HCT116 (cell line): Measurements from ENCODE around the gene ANXA2. TPM values are rescaled to one million over a fixed set of nuclear protein-coding genes. Genes with fewer than 3 reads are reported as not detected.

ENCODE experiments used
- ATAC-seq: fragments of 200-7000 bp; cut with Tn5 transposase; 2 replicates; pipeline ENCODE4 v1.9.1; 2020; ENCODE audit warnings: mild to moderate bottlenecking, moderate library complexity
- BruUV-seq: library from RNA; stranded (reverse); fragments of 400-500 nt; replicated peaks from 2 replicates; lab custom pipeline; 2021; lab: Mats Ljungman, UMichigan
- CTCF ChIA-PET: fragments of 300-600 bp; sonication (Branson Sonifier 250); formaldehyde crosslinking; loops from one replicate; lab custom pipeline; 2021; ENCODE audit warnings: antibody characterized with exemption; lab: Charles Lee
- POLR2A ChIA-PET: fragments of 300-600, 350-600 bp; sonication (Branson Sonifier 250); formaldehyde crosslinking; loops from one replicate; lab custom pipeline; 2021; ENCODE audit warnings: antibody characterized with exemption; lab: Charles Lee
- RAD21 ChIA-PET, 2 experiments: fragments of 300-600 bp; sonication (Branson Sonifier 250); formaldehyde crosslinking; loops; one replicate each; lab custom pipeline; 2023; ENCODE audit warnings: low total read pairs in 2 of 2; ENCODE audit not compliant: uncharacterized antibody in 2 of 2, unreplicated experiment in 2 of 2, low non-redundant PET in 1 of 2; lab: Charles Lee
- DNase-seq: peaks from one replicate; pipeline ENCODE4 v3.0.0-alpha.2; 2010; ENCODE audit warnings: low read depth, low spot score
- H2AFZ ChIP-seq: fragments of 200-600 bp; shearing (Covaris generic), sonication (generic); 2 replicates; pipeline ENCODE4 v1.6.1; 2017; ENCODE audit warnings: low read depth, mixed run types, mixed read lengths, antibody characterized with exemption, low read length; ENCODE audit not compliant: poor library complexity, severe bottlenecking
- H3K27ac ChIP-seq: 2 replicates; pipeline ENCODE4 v1.5.1; 2012; ENCODE audit warnings: low read depth, low read length
- H3K27me3 ChIP-seq: fragments of 200-600 bp; sonication (generic); 2 replicates; pipeline ENCODE4 v1.6.1; 2016; ENCODE audit warnings: mixed run types, low read length, mixed read lengths; ENCODE audit not compliant: insufficient read depth
- H3K36me3 ChIP-seq, 2 experiments: fragments of 200-500 bp in 1 of 2; fragments of 200-600 bp in 1 of 2; sonication (Bioruptor generic) in 1 of 2; sonication (generic) in 1 of 2; 2 replicates each; pipeline versions ENCODE4 v1.5.1 to v1.6.1; 2014 to 2016; ENCODE audit warnings: low read length in 2 of 2, inconsistent platforms in 1 of 2, mixed read lengths in 1 of 2, mixed run types in 1 of 2; ENCODE audit not compliant: insufficient read depth in 2 of 2, control insufficient read depth in 1 of 2
- H3K4me1 ChIP-seq, 2 experiments: fragments of 200-600 bp in 1 of 2; sonication (generic) in 1 of 2; 2 replicates each; pipeline versions ENCODE4 v1.5.1 to v1.6.1; 2012 to 2017; ENCODE audit warnings: low read length in 2 of 2, inconsistent platforms in 1 of 2, mild to moderate bottlenecking in 1 of 2, mixed read lengths in 1 of 2, mixed run types in 1 of 2, moderate library complexity in 1 of 2; ENCODE audit not compliant: insufficient read depth in 2 of 2, control insufficient read depth in 1 of 2
- H3K4me2 ChIP-seq: fragments of 200-600 bp; sonication (generic); 2 replicates; pipeline ENCODE4 v1.6.1; 2017; ENCODE audit warnings: mixed run types, low read length, mixed read lengths
- H3K4me3 ChIP-seq, 2 experiments: fragments of 200-600 bp in 1 of 2; sonication (generic) in 1 of 2; replicated peaks in 1 of 2; 2 replicates each; pipeline ENCODE4 v1.5.1; 2011 to 2016; ENCODE audit warnings: low read length in 2 of 2, control low read depth in 1 of 2, low read depth in 1 of 2, mild to moderate bottlenecking in 1 of 2, mixed read lengths in 1 of 2, mixed run types in 1 of 2
- H3K79me2 ChIP-seq: fragments of 200-600 bp; sonication (generic); 2 replicates; pipeline ENCODE4 v1.6.1; 2017; ENCODE audit warnings: mild to moderate bottlenecking, mixed run types, low read length, moderate library complexity, mixed read lengths; ENCODE audit not compliant: insufficient read depth
- H3K9ac ChIP-seq: fragments of 200-600 bp; sonication (generic); 2 replicates; pipeline ENCODE4 v1.6.1; 2016; ENCODE audit warnings: low read length, mixed read lengths
- H3K9me2 ChIP-seq: fragments of 200-600 bp; sonication (generic), shearing (Covaris generic); 2 replicates; pipeline ENCODE4 v1.6.1; 2017; ENCODE audit warnings: mixed run types, mild to moderate bottlenecking, moderate library complexity; ENCODE audit not compliant: insufficient read depth
- H3K9me3 ChIP-seq, 2 experiments: fragments of 200-500 bp in 1 of 2; fragments of 200-600 bp in 1 of 2; sonication (Bioruptor generic) in 1 of 2; sonication (generic) in 1 of 2; 2 replicates each; pipeline ENCODE4 v1.6.1; 2014 to 2017; ENCODE audit warnings: low read length in 2 of 2, mixed read lengths in 2 of 2, inconsistent platforms in 1 of 2, low read depth in 1 of 2, mild to moderate bottlenecking in 1 of 2, mixed run types in 1 of 2, moderate library complexity in 1 of 2; ENCODE audit not compliant: control insufficient read depth in 1 of 2, insufficient read depth in 1 of 2
- H4K20me1 ChIP-seq: fragments of 200-600 bp; sonication (generic), shearing (Covaris generic); 2 replicates; pipeline ENCODE4 v1.6.1; 2017; ENCODE audit warnings: mixed run types, mild to moderate bottlenecking, moderate library complexity; ENCODE audit not compliant: insufficient read depth
- CBX3 ChIP-seq: IDR thresholded peaks from 2 replicates; pipeline ENCODE4 v1.6.1; 2012; ENCODE audit warnings: low read depth
- CEBPB ChIP-seq: IDR thresholded peaks from 2 replicates; pipeline ENCODE4 v1.6.1; 2012; ENCODE audit warnings: low read depth
- ELF1 ChIP-seq: IDR thresholded peaks from 2 replicates; pipeline ENCODE4 v1.6.1; 2012; ENCODE audit warnings: low read depth, borderline replicate concordance
- EZH2phosphoT487 ChIP-seq: fragments of 200-600 bp; IDR thresholded peaks from 2 replicates; pipeline ENCODE4 v1.6.1; 2018; ENCODE audit warnings: antibody characterized with exemption, borderline replicate concordance
- FOSL1 ChIP-seq: IDR thresholded peaks from 2 replicates; pipeline ENCODE4 v1.6.1; 2012; ENCODE audit warnings: low read depth
- POLR2A ChIP-seq: IDR thresholded peaks from 2 replicates; pipeline ENCODE4 v1.7.0; 2011; ENCODE audit warnings: borderline replicate concordance; ENCODE audit not compliant: insufficient read depth, insufficient read length; ENCODE audit errors: extremely low read depth
- RAD21 ChIP-seq: IDR thresholded peaks from 2 replicates; pipeline ENCODE4 v1.6.1; 2012; ENCODE audit warnings: low read depth, mild to moderate bottlenecking
- SIN3A ChIP-seq: IDR thresholded peaks from 2 replicates; pipeline ENCODE4 v1.6.1; 2012; ENCODE audit warnings: low read depth
- SP1 ChIP-seq: IDR thresholded peaks from 2 replicates; pipeline ENCODE4 v1.6.1; 2012; ENCODE audit warnings: low read depth
- SRF ChIP-seq: IDR thresholded peaks from 2 replicates; pipeline ENCODE4 v1.6.1; 2012; ENCODE audit warnings: low read depth
- TCF7L2 ChIP-seq: IDR thresholded peaks from 2 replicates; pipeline ENCODE4 v1.7.0; 2011; ENCODE audit warnings: borderline replicate concordance, inconsistent platforms; ENCODE audit not compliant: insufficient read depth, insufficient read length; ENCODE audit errors: extremely low read depth
- YY1 ChIP-seq: IDR thresholded peaks from 2 replicates; pipeline ENCODE4 v1.6.1; 2011; ENCODE audit warnings: low read length, low read depth, moderate library complexity, mild to moderate bottlenecking; ENCODE audit not compliant: insufficient replicate concordance; ENCODE audit errors: extremely low read depth
- ZFX ChIP-seq: fragments of 450-650 bp; IDR thresholded peaks from 2 replicates; pipeline ENCODE4 v1.6.1; 2017
- ZNF274 ChIP-seq: fragments of 200-500 bp; sonication (Bioruptor generic); IDR thresholded peaks from 2 replicates; pipeline ENCODE4 v1.6.1; 2014; ENCODE audit warnings: mild to moderate bottlenecking, low read depth, low read length, inconsistent platforms
- intact Hi-C: fragments of 100-400 bp; cut with micrococcal nuclease; formaldehyde crosslinking; loops from 2 replicates; pipeline ENCODE4 v1.10.0; 2022
- total RNA-seq: library from RNA; stranded (reverse); gene quantifications from one replicate; pipeline ENCODE4 v1.2.1, GENCODE V29; 2021; ENCODE audit not compliant: unreplicated experiment
- TF ChIP-seq, protein P1 (sequence below): IDR thresholded peaks from 2 replicates; pipeline ENCODE4 v1.6.1; 2012; ENCODE audit warnings: low read depth
- TF ChIP-seq, protein P2 (sequence below): IDR thresholded peaks from 2 replicates; pipeline ENCODE4 v1.6.1; 2012
- TF ChIP-seq, protein P3 (sequence below), 3 experiments: fragments of 200-600 bp in 1 of 3; sonication (generic) in 1 of 3; IDR thresholded peaks in 2 of 3; conservative IDR thresholded peaks in 1 of 3; 2 replicates each; pipeline ENCODE4 v1.5.1; 2012 to 2017; ENCODE audit warnings: low read depth in 2 of 3, low read length in 2 of 3, antibody characterized with exemption in 1 of 3, borderline replicate concordance in 1 of 3, control low read depth in 1 of 3, mild to moderate bottlenecking in 1 of 3, mixed read lengths in 1 of 3, mixed run types in 1 of 3, moderate library complexity in 1 of 3; ENCODE audit not compliant: insufficient read depth in 1 of 3
- TF ChIP-seq, protein P4 (sequence below): IDR thresholded peaks from 2 replicates; pipeline ENCODE4 v1.6.1; 2012
- TF ChIP-seq, protein P5 (sequence below): IDR thresholded peaks from 2 replicates; pipeline ENCODE4 v1.6.1; 2011; ENCODE audit warnings: mild to moderate bottlenecking, low read length, moderate library complexity; ENCODE audit not compliant: insufficient replicate concordance; ENCODE audit errors: extremely low read depth

ANXA2 gene
- total RNA-seq, 1 experiment from 2014 or later, result 1,298 TPM

DNA sequence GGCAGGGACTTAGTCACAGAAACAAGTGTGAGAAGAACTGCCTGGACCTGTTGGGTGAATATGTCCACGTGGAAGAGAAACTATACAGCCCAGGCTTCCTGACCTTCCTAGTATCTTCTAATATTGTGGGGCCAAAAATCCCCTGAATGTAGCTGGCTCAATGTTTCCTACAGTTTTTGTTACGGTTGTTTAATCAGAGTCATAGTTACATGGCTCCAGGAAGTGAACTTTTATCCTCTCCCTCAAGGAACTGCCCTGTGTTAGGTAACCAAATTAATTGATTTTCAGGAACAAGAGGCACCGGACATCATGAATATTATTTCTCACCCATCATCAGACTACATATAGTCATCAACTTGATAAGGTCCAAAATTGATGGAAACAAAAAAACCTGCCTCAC lies 59.0 kb downstream of the ANXA2 start:
- POLR2A ChIA-PET, result no interaction called here
- no TSS peak for BruUV-seq
- TF ChIP-seq ELF1, result no peak
- no peak for TF ChIP-seq POLR2A
- no peak for TF ChIP-seq ZNF274
- TF ChIP-seq, protein P1, sequence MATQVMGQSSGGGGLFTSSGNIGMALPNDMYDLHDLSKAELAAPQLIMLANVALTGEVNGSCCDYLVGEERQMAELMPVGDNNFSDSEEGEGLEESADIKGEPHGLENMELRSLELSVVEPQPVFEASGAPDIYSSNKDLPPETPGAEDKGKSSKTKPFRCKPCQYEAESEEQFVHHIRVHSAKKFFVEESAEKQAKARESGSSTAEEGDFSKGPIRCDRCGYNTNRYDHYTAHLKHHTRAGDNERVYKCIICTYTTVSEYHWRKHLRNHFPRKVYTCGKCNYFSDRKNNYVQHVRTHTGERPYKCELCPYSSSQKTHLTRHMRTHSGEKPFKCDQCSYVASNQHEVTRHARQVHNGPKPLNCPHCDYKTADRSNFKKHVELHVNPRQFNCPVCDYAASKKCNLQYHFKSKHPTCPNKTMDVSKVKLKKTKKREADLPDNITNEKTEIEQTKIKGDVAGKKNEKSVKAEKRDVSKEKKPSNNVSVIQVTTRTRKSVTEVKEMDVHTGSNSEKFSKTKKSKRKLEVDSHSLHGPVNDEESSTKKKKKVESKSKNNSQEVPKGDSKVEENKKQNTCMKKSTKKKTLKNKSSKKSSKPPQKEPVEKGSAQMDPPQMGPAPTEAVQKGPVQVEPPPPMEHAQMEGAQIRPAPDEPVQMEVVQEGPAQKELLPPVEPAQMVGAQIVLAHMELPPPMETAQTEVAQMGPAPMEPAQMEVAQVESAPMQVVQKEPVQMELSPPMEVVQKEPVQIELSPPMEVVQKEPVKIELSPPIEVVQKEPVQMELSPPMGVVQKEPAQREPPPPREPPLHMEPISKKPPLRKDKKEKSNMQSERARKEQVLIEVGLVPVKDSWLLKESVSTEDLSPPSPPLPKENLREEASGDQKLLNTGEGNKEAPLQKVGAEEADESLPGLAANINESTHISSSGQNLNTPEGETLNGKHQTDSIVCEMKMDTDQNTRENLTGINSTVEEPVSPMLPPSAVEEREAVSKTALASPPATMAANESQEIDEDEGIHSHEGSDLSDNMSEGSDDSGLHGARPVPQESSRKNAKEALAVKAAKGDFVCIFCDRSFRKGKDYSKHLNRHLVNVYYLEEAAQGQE, result no peak
- no peak for TF ChIP-seq SRF
- TF ChIP-seq, protein P2, sequence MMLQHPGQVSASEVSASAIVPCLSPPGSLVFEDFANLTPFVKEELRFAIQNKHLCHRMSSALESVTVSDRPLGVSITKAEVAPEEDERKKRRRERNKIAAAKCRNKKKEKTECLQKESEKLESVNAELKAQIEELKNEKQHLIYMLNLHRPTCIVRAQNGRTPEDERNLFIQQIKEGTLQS, result no peak
- no peak for TF ChIP-seq FOSL1
- TF ChIP-seq CBX3, result no peak
- TF ChIP-seq EZH2phosphoT487, result no peak
- no peak for TF ChIP-seq TCF7L2
- TF ChIP-seq, protein P3, sequence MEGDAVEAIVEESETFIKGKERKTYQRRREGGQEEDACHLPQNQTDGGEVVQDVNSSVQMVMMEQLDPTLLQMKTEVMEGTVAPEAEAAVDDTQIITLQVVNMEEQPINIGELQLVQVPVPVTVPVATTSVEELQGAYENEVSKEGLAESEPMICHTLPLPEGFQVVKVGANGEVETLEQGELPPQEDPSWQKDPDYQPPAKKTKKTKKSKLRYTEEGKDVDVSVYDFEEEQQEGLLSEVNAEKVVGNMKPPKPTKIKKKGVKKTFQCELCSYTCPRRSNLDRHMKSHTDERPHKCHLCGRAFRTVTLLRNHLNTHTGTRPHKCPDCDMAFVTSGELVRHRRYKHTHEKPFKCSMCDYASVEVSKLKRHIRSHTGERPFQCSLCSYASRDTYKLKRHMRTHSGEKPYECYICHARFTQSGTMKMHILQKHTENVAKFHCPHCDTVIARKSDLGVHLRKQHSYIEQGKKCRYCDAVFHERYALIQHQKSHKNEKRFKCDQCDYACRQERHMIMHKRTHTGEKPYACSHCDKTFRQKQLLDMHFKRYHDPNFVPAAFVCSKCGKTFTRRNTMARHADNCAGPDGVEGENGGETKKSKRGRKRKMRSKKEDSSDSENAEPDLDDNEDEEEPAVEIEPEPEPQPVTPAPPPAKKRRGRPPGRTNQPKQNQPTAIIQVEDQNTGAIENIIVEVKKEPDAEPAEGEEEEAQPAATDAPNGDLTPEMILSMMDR (IDR thresholded peaks at IDR 0.05 in 2 of 3, conservative IDR thresholded peaks at IDR 0.05 in 1 of 3; ENCODE audit: borderline replicate concordance in 1 of 3, insufficient read depth in 1 of 3, low read depth in 2 of 3, low read length in 2 of 3), result no peak
- TF ChIP-seq SP1, result no peak
- TF ChIP-seq, protein P4, sequence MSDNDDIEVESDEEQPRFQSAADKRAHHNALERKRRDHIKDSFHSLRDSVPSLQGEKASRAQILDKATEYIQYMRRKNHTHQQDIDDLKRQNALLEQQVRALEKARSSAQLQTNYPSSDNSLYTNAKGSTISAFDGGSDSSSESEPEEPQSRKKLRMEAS, result no peak
- TF ChIP-seq RAD21, result no peak
- TF ChIP-seq, protein P5, sequence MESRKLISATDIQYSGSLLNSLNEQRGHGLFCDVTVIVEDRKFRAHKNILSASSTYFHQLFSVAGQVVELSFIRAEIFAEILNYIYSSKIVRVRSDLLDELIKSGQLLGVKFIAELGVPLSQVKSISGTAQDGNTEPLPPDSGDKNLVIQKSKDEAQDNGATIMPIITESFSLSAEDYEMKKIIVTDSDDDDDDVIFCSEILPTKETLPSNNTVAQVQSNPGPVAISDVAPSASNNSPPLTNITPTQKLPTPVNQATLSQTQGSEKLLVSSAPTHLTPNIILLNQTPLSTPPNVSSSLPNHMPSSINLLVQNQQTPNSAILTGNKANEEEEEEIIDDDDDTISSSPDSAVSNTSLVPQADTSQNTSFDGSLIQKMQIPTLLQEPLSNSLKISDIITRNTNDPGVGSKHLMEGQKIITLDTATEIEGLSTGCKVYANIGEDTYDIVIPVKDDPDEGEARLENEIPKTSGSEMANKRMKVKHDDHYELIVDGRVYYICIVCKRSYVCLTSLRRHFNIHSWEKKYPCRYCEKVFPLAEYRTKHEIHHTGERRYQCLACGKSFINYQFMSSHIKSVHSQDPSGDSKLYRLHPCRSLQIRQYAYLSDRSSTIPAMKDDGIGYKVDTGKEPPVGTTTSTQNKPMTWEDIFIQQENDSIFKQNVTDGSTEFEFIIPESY, result no peak
- no peak for TF ChIP-seq YY1
- no peak for TF ChIP-seq ZFX
- TF ChIP-seq SIN3A, result no peak
- no peak for TF ChIP-seq CEBPB
- intact Hi-C loops, result no loop called here
- Histone ChIP-seq H3K4me2 (no peak overlapping the region), H3K4me3 (no peak overlapping the region), H3K36me3 (no peaks in the 10 kb centered on the region), H3K27me3 (no peaks in the 10 kb centered on the region), H3K9me2 (no peaks in the 10 kb centered on the region), H3K9me3 (no peaks in the 10 kb centered on the region), H3K27ac (no peak overlapping the region), H2AFZ (no peak overlapping the region), H3K4me1 (no peaks in the 10 kb centered on the region), H3K9ac (no peak overlapping the region), H3K79me2 (no peaks in the 10 kb centered on the region), H4K20me1 (no peaks in the 10 kb centered on the region)
- no peak for ATAC-seq
- no peak for DNase-seq
- RAD21 ChIA-PET, result no interaction called here
- CTCF ChIA-PET, result no interaction called here
